Measurements from ENCODE around the gene STIMATE. TPM values are rescaled to one million over a fixed set of nuclear protein-coding genes. Genes with fewer than 3 reads are reported as not detected.

Gene STIMATE
- total and polyA plus RNA-seq, 9 of the 15 experiments (the other 6 are each of a cell fraction or from before 2014, with no cell fraction given): 0.14 to 7.7 (median 4.9) TPM

DNA sequence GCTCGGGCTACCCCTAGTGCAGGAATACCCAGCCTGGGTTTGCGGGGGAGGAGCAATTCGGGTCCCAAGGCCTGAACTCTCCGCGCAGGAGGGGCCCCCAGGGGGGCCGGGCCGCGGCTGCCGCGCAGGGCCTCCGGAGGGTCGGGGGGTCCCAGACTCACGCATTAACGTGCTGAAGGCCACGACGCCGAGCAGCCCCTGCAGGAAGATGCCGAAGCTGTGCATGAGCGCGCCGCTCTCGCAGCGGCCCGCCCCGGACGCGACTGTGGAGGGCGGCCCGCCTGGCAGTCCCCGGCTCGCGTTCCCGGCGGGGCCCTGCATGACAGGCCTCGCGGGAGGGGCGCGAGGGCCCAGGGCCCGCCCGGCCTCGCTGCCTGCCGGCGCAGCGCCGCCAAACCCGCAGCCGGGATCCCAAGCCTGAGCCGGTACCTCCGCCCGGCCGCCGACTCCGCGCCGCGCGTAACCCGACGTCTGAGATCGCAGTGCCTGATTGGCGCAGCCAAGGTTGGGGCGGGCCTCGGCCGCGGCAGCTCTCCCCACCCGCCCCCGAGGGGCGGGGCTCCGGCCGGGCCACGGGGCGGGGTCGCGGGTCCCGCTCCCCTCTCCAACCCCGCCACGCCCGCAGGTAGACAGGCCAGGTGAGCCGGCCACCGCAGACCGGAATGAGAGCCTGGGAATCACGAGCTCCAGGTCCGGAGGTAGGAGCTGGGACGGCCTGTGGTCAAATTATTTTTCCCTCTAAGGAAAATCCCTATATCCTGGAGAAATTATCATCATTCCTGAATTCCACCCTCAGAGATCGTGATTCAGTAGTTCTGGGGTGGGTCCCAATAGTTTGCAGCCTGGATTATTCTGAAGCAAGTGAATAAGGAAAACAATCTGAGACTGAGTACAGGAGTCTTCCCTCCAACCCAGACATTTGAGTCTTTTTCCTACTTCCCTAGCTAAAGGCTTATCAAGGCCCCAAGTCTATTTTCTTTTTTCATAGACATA lies at the start of gene STIMATE (continued):
- no peak for TF ChIP-seq CUX1 (CRISPR knock-in tag; IDR thresholded peaks at IDR 0.05)
- no peak for TF ChIP-seq ZBTB9 (CRISPR knock-in tag; IDR thresholded peaks at IDR 0.05)
- TF ChIP-seq RBM15 (IDR thresholded peaks at IDR 0.05; ENCODE audit: insufficient read depth, low read length): no peak
- TF ChIP-seq MEF2A (IDR thresholded peaks at IDR 0.05; ENCODE audit: control insufficient read depth, low read depth, low read length): no peak
- TF ChIP-seq TEAD2 (tag; IDR thresholded peaks at IDR 0.05): no peak
- TF ChIP-seq ETV1 (tag; conservative IDR thresholded peaks at IDR 0.05; ENCODE audit: low read depth): no peak
- no peak for TF ChIP-seq KLF13 (tag; IDR thresholded peaks at IDR 0.05; ENCODE audit: borderline replicate concordance, low read depth)
- 0 out of 2 replicates have a peak, but pooled peaks have one; percentile 8 for TF ChIP-seq ZNF24 (IDR thresholded peaks at IDR 0.05)
- TF ChIP-seq, protein P1, sequence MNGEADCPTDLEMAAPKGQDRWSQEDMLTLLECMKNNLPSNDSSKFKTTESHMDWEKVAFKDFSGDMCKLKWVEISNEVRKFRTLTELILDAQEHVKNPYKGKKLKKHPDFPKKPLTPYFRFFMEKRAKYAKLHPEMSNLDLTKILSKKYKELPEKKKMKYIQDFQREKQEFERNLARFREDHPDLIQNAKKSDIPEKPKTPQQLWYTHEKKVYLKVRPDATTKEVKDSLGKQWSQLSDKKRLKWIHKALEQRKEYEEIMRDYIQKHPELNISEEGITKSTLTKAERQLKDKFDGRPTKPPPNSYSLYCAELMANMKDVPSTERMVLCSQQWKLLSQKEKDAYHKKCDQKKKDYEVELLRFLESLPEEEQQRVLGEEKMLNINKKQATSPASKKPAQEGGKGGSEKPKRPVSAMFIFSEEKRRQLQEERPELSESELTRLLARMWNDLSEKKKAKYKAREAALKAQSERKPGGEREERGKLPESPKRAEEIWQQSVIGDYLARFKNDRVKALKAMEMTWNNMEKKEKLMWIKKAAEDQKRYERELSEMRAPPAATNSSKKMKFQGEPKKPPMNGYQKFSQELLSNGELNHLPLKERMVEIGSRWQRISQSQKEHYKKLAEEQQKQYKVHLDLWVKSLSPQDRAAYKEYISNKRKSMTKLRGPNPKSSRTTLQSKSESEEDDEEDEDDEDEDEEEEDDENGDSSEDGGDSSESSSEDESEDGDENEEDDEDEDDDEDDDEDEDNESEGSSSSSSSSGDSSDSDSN (IDR thresholded peaks at IDR 0.05; ENCODE audit: borderline replicate concordance in 1 of 2, low read depth in 2 of 2, low read length in 2 of 2): 0 out of 4 replicates have a peak, but pooled peaks of 1 of the 2 experiments have one; percentile 51
- TF ChIP-seq, protein P2, sequence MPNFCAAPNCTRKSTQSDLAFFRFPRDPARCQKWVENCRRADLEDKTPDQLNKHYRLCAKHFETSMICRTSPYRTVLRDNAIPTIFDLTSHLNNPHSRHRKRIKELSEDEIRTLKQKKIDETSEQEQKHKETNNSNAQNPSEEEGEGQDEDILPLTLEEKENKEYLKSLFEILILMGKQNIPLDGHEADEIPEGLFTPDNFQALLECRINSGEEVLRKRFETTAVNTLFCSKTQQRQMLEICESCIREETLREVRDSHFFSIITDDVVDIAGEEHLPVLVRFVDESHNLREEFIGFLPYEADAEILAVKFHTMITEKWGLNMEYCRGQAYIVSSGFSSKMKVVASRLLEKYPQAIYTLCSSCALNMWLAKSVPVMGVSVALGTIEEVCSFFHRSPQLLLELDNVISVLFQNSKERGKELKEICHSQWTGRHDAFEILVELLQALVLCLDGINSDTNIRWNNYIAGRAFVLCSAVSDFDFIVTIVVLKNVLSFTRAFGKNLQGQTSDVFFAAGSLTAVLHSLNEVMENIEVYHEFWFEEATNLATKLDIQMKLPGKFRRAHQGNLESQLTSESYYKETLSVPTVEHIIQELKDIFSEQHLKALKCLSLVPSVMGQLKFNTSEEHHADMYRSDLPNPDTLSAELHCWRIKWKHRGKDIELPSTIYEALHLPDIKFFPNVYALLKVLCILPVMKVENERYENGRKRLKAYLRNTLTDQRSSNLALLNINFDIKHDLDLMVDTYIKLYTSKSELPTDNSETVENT (CRISPR knock-in tag; IDR thresholded peaks at IDR 0.05): 0 out of 2 replicates have a peak, but pooled peaks have one; percentile 33
- no peak for TF ChIP-seq ZNF197 (CRISPR knock-in tag; IDR thresholded peaks at IDR 0.05; ENCODE audit: low read depth)
- no peak for TF ChIP-seq RUNX1 (IDR thresholded peaks at IDR 0.05; ENCODE audit: low read depth)
- TF ChIP-seq CHD4 (IDR thresholded peaks at IDR 0.05; ENCODE audit: insufficient read depth, insufficient replicate concordance, low read depth, low read length, poor library complexity, severe bottlenecking): no peak

Data from K562 (cell line).